HepG2 (cell line): ENCODE data around the gene ZNF3. TPM values are rescaled to one million over a fixed set of nuclear protein-coding genes. Genes with fewer than 3 reads are reported as not detected.

ENCODE experiments used
- BRD4 ChIP-seq: sonication (generic); formaldehyde crosslinking; IDR thresholded peaks from 2 replicates; pipeline ENCODE4 v1.4.0; 2020; ENCODE audit warnings: missing genetic modification reagents
- CEBPZ ChIP-seq: IDR thresholded peaks from 2 replicates; pipeline ENCODE4 v1.6.1; 2012; ENCODE audit warnings: low read length, improper control_type of control experiment
- E2F5 ChIP-seq: sonication (generic); formaldehyde crosslinking; conservative IDR thresholded peaks from 2 replicates; pipeline ENCODE4 v1.4.0; 2020; ENCODE audit warnings: missing genetic modification reagents
- EHMT2 ChIP-seq: fragments of 200-600 bp; sonication (generic); IDR thresholded peaks from 2 replicates; pipeline ENCODE4 v1.7.0; 2017; ENCODE audit warnings: antibody characterized with exemption, low read depth, low read length, borderline replicate concordance
- EZH2 ChIP-seq: conservative IDR thresholded peaks from 2 replicates; pipeline ENCODE4 v1.6.1; 2012; ENCODE audit warnings: mild to moderate bottlenecking, low read depth, low read length, moderate library complexity
- HBP1 ChIP-seq: IDR thresholded peaks from 2 replicates; pipeline ENCODE4 v1.6.1; 2016; ENCODE audit warnings: low read depth, control low read depth
- HMG20A ChIP-seq: IDR thresholded peaks from 2 replicates; pipeline ENCODE4 v1.6.1; 2016; ENCODE audit warnings: borderline replicate concordance
- HNRNPL ChIP-seq: fragments of 200-400 bp; formaldehyde crosslinking; IDR thresholded peaks from 2 replicates; pipeline ENCODE4 v1.6.1; 2017; ENCODE audit warnings: mild to moderate bottlenecking, low read depth, low read length
- KAT8 ChIP-seq: IDR thresholded peaks from 2 replicates; pipeline ENCODE4 v1.6.1; 2016; ENCODE audit warnings: missing genetic modification reagents, missing compliant biosample characterization
- MAFF ChIP-seq: IDR thresholded peaks from 2 replicates; pipeline ENCODE4 v1.6.1; 2011; ENCODE audit warnings: low read depth, low read length, improper control_type of control experiment
- PATZ1 ChIP-seq: sonication (generic); formaldehyde crosslinking; IDR thresholded peaks from 2 replicates; pipeline ENCODE4 v1.4.0; 2020; ENCODE audit warnings: missing genetic modification reagents
- PHF8 ChIP-seq: sonication (generic); formaldehyde crosslinking; IDR thresholded peaks from 2 replicates; pipeline ENCODE4 v1.5.0; 2020; ENCODE audit warnings: missing genetic modification reagents
- POLR2G ChIP-seq: fragments of 200-400 bp; formaldehyde crosslinking; IDR thresholded peaks from 2 replicates; pipeline ENCODE4 v1.6.1; 2018; ENCODE audit warnings: mild to moderate bottlenecking, low read depth, low read length, moderate library complexity
- RELA ChIP-seq: sonication (generic); formaldehyde crosslinking; IDR thresholded peaks from 2 replicates; pipeline ENCODE4 v1.4.0; 2020; ENCODE audit warnings: missing genetic modification reagents
- ZBTB20 ChIP-seq: sonication (generic); formaldehyde crosslinking; IDR thresholded peaks from 2 replicates; pipeline ENCODE4 v1.8.1; 2023; ENCODE audit warnings: missing genetic modification reagents, low read depth, mild to moderate bottlenecking, borderline replicate concordance
- ZMYM4 ChIP-seq: sonication (generic); formaldehyde crosslinking; IDR thresholded peaks from 2 replicates; pipeline ENCODE4 v1.8.1; 2023; ENCODE audit warnings: mild to moderate bottlenecking, missing genetic modification reagents
- ZNF350 ChIP-seq: sonication (generic); formaldehyde crosslinking; IDR thresholded peaks from 2 replicates; pipeline ENCODE4 v1.4.0; 2020; ENCODE audit warnings: mild to moderate bottlenecking, low read depth, missing genetic modification reagents, borderline replicate concordance
- ZNF431 ChIP-seq: sonication (generic); formaldehyde crosslinking; IDR thresholded peaks from 2 replicates; pipeline ENCODE4 v1.9.0; 2022; ENCODE audit warnings: missing genetic modification reagents, low read depth, mild to moderate bottlenecking, borderline replicate concordance
- ZNF460 ChIP-seq: sonication (generic); formaldehyde crosslinking; IDR thresholded peaks from 2 replicates; pipeline ENCODE4 v1.5.1; 2020; ENCODE audit warnings: missing genetic modification reagents, mild to moderate bottlenecking, borderline replicate concordance
- ZNF510 ChIP-seq: sonication (generic); formaldehyde crosslinking; IDR thresholded peaks from 2 replicates; pipeline ENCODE4 v1.4.0; 2020; ENCODE audit warnings: low read depth, mild to moderate bottlenecking, missing genetic modification reagents
- ZNF513 ChIP-seq: sonication (generic); formaldehyde crosslinking; conservative IDR thresholded peaks from 2 replicates; pipeline ENCODE4 v1.5.0; 2020; ENCODE audit warnings: missing genetic modification reagents
- polyA plus RNA-seq, 8 experiments: library from polyadenylated mRNA; depleted of rRNA in 3 of 8; stranded (reverse) in 7 of 8; unstranded in 1 of 8; fragments of >200 nt; fragmentation: Illumina TruSeq in 4 of 8; extraction: Trizol in 4 of 8; gene quantifications; 2 replicates each; pipeline versions ENCODE4 v1.2.1 to v1.2.3, GENCODE V29; 2011 to 2016; ENCODE audit warnings: low read depth in 4 of 8, missing spikeins in 1 of 8, mixed read lengths in 1 of 8; ENCODE audit not compliant: insufficient read depth in 1 of 8
- total RNA-seq, 5 experiments: library from RNA; depleted of rRNA; stranded (reverse); fragments of >200 nt; fragmentation: Illumina TruSeq; extraction: Trizol; gene quantifications; 2 replicates each; pipeline ENCODE4 v1.2.3, GENCODE V29; 2016; ENCODE audit warnings: low read depth in 1 of 5

ZNF3 gene
- total and polyA plus RNA-seq, 2 of the 13 experiments (the other 11 are each of a cell fraction or from before 2014, with no cell fraction given), result 33.7 to 56.9 TPM

- peak; percentile 46; the same call in 1 of the 2 replicates for TF ChIP-seq PATZ1
- no peak for TF ChIP-seq BRD4 (CRISPR knock-in tag)
- TF ChIP-seq POLR2G, result no peak
- TF ChIP-seq HBP1 (CRISPR knock-in tag), result no peak
- no peak; the same call in 1 of the 2 replicates for TF ChIP-seq ZBTB20 (CRISPR knock-in tag)
- no peak for TF ChIP-seq PHF8 (CRISPR knock-in tag)
- TF ChIP-seq CEBPZ, result no peak
- TF ChIP-seq KAT8 (CRISPR knock-in tag), result peak; percentile 24; the same call in 1 of the 2 replicates
- no peak for TF ChIP-seq ZNF510
- TF ChIP-seq EZH2, result no peak
- no peak for TF ChIP-seq EHMT2
- TF ChIP-seq RELA, result no peak
- peak; percentile 80 for TF ChIP-seq ZMYM4 (CRISPR knock-in tag)
- no peak for TF ChIP-seq MAFF
- peak; percentile 57 for TF ChIP-seq HMG20A
- 0 out of 2 replicates have a peak, but pooled peaks have one; percentile 50 for TF ChIP-seq ZNF350
- no peak for TF ChIP-seq HNRNPL
- peak; percentile 47; the same call in 1 of the 2 replicates for TF ChIP-seq ZNF460 (CRISPR knock-in tag)
- TF ChIP-seq ZNF431 (CRISPR knock-in tag), result no peak
- no peak for TF ChIP-seq ZNF513 (CRISPR knock-in tag)
- TF ChIP-seq E2F5 (CRISPR knock-in tag), result no peak
These were observed 57.4 kb downstream of the ZNF3 start (continued) for GRCh38 chr7:100024020-100024619.
